AG09309 (cell line): ENCODE data around the gene INPP5F.
A peak's percentile ranks its signal among the peaks of the same experiment; 100 is the strongest.

ENCODE experiments used
- DNase-seq: peaks from one replicate; pipeline ENCODE4 v3.0.0-alpha.2; 2010; ENCODE audit warnings: low read depth
- H3K4me3 ChIP-seq: 2 replicates; pipeline ENCODE4 v1.5.1; 2011; ENCODE audit warnings: mild to moderate bottlenecking, low read depth, low read length, moderate library complexity; ENCODE audit not compliant: control insufficient read depth
- CTCF ChIP-seq: IDR thresholded peaks from 2 replicates; pipeline ENCODE4 v1.5.1; 2011; ENCODE audit warnings: mild to moderate bottlenecking, low read depth, low read length, inconsistent platforms; ENCODE audit not compliant: insufficient read depth, control insufficient read depth; ENCODE audit errors: missing control alignments

INPP5F gene

GRCh38 chr10:119829429-119829828 lies 103.6 kb downstream of the INPP5F start:
- no peak for DNase-seq
- TF ChIP-seq CTCF, result no peak
- no peak overlapping the region for H3K4me3 ChIP-seq

GRCh38 chr10:119830851-119831250 lies 105.0 kb downstream of the INPP5F start:
- TF ChIP-seq CTCF, result no peak
- no peak for DNase-seq
- no peak overlapping the region for H3K4me3 ChIP-seq

GRCh38 chr10:119831656-119832055 lies 105.8 kb downstream of the INPP5F start:
- H3K4me3 ChIP-seq, result no peak overlapping the region
- no peak for TF ChIP-seq CTCF
- no peak for DNase-seq

GRCh38 chr10:119832951-119833350 lies 107.1 kb downstream of the INPP5F start:
- no peak for DNase-seq
- TF ChIP-seq CTCF, result no peak
- no peak overlapping the region for H3K4me3 ChIP-seq

GRCh38 chr10:119834188-119834587 lies 108.3 kb downstream of the INPP5F start:
- no peak for DNase-seq
- no peak for TF ChIP-seq CTCF

GRCh38 chr10:119845656-119846055 lies 119.8 kb downstream of the INPP5F start:
- no peak for DNase-seq
- peak; percentile 0 for TF ChIP-seq CTCF
- no peak overlapping the region for H3K4me3 ChIP-seq

More at GRCh38 chr10:119834188-119834587, 108.3 kb downstream of the INPP5F start:
- H3K4me3 ChIP-seq, result no peak overlapping the region
